Posterior cingulate gyrus (tissue), 11 donors: ENCODE data around the gene CERKL.

Experiments used
- DNase-seq, 10 donors: peaks; one replicate each; pipeline versions ENCODE4 v3.0.0 to v3.0.0-alpha.2; 2020 to 2021; ENCODE audit warnings: mixed read lengths in 3 of 10
- intact Hi-C: fragments of 100-400 bp; cut with DNase I; formaldehyde crosslinking; loops from one replicate; pipeline ENCODE4 v1.15.1; 2023

The CERKL gene

DNA sequence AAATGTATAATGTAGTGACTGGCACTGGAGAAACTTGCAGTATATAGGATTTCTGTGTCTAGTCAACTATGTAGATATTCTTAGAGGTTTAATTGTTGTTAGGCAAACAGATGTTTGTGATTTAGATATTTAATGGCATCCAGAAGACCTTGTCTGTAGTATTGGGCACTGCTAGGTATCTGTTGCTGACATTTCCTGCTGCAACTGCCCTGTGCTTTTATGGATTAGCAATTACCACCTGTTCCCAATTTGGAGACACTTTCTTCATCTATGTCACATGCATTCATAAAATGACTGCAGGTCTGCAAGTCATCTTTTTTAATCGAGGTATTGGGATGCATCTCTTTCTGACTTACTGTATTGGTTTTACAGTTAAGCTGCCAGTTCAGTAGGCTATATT lies 128.5 kb downstream of the CERKL start:
- no peak for DNase-seq
- intact Hi-C loops = no loop called here

DNA sequence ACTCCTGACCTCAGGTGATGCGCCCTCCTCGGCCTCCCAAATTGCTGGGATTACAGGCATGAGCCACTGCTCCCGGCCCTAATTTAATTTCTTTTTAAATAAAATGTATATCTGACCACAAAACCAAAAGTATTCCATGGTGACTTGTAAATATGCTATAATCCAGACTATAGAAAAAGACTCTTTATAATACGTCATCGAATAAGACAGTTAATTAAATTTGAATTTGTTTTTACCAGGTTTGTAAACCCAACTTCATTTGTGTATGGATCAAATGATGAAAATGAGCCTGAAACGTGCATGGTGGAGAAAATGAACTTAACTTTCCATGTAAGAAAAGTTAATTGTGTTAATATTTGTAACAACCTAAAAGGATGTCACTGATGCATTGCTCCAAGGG lies 129.8 kb downstream of the CERKL start:
- intact Hi-C loops = no loop called here
- no peak for DNase-seq

DNA sequence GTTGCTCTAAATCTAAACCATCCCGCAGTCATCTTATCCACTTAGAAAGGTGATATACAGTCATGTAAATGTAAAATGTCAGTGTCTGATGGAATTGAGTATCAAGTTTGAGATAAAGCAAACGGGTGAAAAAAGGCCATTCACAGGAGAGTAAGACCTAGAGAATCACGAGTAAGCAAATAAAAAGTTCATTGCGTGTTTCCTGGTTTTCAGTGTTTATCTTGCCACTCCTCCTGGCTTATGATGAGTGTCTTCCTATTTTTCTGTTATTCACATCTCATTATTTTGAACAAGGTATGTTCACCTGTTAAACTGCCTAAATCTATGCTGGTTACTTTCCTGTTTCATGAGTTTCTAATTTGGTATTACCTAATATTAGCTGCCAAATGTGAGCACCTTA lies 130.9 kb downstream of the CERKL start:
- intact Hi-C loops = no loop called here
- DNase-seq = no peak

DNA sequence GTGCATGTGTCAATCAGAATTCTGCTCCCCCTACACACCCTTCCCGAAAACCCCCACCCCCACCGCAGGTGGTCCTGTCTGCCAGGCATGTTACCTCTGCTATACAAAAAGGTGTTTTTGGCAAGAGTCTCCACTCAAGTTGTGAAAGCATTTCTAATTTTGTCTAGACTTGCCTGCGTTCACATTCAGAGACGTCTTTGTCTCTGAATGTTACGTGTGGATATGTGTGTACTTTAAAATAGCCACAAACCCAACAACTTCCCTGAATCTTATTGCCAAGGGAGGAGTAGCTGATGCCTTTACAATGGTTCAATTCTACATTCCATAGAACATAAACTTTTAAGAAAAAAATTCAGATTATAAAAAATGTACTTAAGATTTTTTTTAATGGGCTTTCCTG lies 133.1 kb downstream of the CERKL start:
- intact Hi-C loops = no loop called here
- no peak for DNase-seq

DNA sequence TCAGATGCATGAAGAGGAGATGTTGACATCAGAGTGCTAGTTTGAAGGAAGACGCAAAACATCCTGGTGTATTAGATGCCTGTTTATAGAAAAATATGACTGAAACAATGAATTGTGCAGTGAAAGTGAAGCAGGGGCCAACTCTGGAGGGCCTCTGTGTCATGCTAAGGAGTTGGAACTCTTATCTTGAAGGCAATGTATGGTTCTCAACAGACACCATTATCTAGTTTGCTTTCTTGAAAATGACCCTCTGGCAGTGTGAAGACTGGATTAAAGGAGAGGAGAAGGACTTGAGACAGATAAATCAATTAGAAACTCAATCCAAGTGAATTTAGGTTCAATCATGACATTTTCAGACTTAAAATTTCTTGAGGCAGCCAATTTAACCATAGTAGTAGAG lies 136.7 kb downstream of the CERKL start:
- DNase-seq = no peak
- intact Hi-C loops = no loop called here

DNA sequence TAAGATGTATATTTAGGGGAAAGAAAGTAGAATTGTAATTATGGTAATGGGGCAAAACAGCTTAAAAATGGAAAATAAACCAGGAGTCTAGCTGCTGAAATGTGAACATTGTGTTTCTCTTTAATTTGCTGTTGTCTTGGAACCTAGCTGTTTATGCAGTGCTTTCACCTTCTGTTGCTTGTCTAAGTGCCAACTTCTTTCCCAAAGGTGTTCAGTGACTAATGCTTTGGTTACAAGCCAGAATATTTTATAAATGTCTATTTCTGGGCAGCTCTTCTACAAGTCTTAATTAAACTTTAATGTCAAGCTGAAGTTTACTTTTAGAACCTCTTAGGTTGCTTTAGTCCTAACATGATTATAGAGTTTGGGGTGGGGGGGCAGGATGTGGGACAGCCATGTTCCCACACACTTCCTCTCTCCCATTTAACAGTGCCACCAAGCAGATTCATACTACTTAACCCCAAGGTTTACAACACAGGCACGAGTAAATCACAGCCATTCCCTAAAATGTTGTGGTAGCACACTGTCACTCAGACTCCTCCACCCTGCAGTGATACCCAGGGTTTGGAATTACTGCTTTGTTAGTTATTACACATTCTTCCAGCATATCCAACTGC lies 139.1 kb downstream of the CERKL start:
- no peak for DNase-seq
- intact Hi-C loops = no loop called here

DNA sequence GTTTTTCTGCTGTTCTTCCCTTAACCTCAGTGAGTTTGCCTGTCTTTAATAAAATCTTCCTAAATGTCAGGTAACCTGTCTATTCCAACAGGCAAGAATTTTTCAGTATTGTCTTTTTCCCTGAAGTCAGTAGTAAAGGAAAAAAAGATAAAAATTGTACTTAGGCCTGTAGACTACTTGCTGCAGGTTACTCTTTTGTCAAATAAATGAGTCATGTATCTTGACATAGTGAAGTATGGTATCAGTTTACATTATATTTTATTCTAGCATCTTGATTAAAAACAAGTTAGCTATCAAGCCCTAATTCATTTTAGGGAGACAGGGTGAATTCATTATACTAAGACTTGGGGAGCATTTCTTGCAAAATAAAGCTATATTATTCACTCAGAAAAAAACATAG lies 139.9 kb downstream of the CERKL start:
- DNase-seq = no peak
- intact Hi-C loops = no loop called here

DNA sequence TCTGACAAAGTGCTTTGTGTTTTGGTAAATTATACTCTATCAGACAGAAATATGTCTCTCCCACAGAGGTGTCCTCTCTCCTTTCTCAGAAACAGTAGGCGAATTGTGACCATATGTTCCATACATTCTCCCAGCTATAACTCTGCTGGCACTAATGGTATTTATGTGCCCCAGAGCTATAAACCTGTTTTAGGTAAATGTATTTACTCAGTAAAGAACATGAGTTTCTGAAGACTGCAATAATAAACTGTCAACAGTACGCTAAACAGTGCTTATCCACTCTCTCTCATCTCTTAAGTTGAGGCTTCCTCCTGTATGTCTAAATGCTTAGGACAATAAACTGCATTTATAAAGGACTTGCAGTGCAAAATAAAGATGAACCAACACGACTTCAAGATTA lies 141.2 kb downstream of the CERKL start:
- DNase-seq = no peak
- intact Hi-C loops = no loop called here

DNA sequence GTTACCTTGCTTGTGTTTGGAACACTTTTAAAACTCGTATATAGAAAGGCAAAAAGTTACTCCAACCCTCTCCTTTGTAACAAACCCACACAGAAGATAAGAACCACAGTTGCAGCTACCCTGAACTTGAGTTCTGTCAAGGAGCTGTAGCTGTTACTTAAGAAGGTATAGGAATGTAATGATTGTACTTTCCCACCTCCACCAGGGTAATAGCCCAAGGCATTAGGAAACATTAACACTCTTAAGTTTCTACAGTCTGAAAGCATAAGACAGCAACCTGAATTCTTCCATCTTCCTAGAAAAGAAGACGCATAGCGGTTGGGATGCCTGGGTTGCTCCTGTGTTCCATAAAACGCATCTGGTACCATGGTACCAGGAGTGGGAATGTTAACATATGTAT lies 156.7 kb downstream of the CERKL start:
- intact Hi-C loops = no loop called here
- no peak for DNase-seq

DNA sequence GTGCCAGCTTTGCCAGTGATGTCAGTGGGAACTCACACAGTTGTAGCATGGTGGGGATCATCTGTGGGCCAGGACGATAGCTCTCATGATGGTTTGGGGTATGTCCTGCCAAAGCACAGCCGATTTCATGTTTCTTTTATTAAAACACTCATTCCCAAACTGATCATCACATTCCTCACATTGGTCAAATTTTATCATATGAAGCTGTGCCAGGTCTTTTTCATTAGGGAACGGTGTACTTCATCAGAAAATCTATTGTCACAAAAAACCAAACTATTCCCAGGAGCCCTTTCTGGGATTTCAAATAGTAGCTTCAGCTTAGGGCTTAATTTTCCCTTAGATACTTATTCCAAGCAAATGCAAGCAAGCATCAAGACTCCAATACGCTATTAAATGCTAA lies 157.7 kb downstream of the CERKL start:
- DNase-seq = no peak
- intact Hi-C loops = no loop called here
